ENCODE measurements around the gene RNF115.

DNA sequence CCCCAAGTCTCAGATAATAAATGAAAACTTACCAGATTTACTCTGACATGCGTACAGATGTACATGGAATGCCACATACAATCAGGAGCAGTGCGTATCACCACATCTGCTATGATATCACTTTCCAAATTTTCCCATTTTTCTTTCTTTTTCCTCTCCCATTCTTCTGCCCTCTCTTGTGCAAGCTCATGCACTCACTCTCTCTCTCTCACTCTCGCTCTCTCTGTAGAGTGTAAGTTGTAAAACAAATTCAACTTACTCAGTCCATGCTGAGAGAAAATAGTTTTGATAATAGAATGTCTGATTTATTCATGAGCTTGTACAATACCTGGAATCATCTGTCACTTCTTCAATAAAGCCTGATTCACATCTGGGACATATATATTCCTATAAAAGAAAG is 35.3 kb downstream of the RNF115 start:
- no peak for TF ChIP-seq PAF1 (CRISPR knock-in tag; IDR thresholded peaks at IDR 0.05)
- TF ChIP-seq SNRNP70 (IDR thresholded peaks at IDR 0.05; ENCODE audit: low read depth, low read length) = no peak
- TF ChIP-seq ZSCAN12 (CRISPR knock-in tag; IDR thresholded peaks at IDR 0.05) = no peak
- TF ChIP-seq, protein P1, sequence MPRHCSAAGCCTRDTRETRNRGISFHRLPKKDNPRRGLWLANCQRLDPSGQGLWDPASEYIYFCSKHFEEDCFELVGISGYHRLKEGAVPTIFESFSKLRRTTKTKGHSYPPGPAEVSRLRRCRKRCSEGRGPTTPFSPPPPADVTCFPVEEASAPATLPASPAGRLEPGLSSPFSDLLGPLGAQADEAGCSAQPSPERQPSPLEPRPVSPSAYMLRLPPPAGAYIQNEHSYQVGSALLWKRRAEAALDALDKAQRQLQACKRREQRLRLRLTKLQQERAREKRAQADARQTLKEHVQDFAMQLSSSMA (CRISPR knock-in tag; IDR thresholded peaks at IDR 0.05) = no peak
- TF ChIP-seq FOXK1 (CRISPR knock-in tag; IDR thresholded peaks at IDR 0.05; ENCODE audit: borderline replicate concordance, low read depth) = no peak
- TF ChIP-seq, protein P2, sequence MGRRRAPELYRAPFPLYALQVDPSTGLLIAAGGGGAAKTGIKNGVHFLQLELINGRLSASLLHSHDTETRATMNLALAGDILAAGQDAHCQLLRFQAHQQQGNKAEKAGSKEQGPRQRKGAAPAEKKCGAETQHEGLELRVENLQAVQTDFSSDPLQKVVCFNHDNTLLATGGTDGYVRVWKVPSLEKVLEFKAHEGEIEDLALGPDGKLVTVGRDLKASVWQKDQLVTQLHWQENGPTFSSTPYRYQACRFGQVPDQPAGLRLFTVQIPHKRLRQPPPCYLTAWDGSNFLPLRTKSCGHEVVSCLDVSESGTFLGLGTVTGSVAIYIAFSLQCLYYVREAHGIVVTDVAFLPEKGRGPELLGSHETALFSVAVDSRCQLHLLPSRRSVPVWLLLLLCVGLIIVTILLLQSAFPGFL (CRISPR knock-in tag; IDR thresholded peaks at IDR 0.05) = no peak
- TF ChIP-seq ZNF558 (CRISPR knock-in tag; IDR thresholded peaks at IDR 0.05; ENCODE audit: borderline replicate concordance) = no peak
- TF ChIP-seq, protein P3, sequence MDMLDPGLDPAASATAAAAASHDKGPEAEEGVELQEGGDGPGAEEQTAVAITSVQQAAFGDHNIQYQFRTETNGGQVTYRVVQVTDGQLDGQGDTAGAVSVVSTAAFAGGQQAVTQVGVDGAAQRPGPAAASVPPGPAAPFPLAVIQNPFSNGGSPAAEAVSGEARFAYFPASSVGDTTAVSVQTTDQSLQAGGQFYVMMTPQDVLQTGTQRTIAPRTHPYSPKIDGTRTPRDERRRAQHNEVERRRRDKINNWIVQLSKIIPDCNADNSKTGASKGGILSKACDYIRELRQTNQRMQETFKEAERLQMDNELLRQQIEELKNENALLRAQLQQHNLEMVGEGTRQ (IDR thresholded peaks at IDR 0.05; ENCODE audit: low read depth, low read length) = no peak
- TF ChIP-seq, protein P3 (CRISPR knock-in tag; IDR thresholded peaks at IDR 0.05; ENCODE audit: borderline replicate concordance) = no peak
- TF ChIP-seq MIER3 (CRISPR knock-in tag; IDR thresholded peaks at IDR 0.05; ENCODE audit: borderline replicate concordance) = no peak
- TF ChIP-seq ARNT (IDR thresholded peaks at IDR 0.05) = no peak
- TF ChIP-seq, protein P4, sequence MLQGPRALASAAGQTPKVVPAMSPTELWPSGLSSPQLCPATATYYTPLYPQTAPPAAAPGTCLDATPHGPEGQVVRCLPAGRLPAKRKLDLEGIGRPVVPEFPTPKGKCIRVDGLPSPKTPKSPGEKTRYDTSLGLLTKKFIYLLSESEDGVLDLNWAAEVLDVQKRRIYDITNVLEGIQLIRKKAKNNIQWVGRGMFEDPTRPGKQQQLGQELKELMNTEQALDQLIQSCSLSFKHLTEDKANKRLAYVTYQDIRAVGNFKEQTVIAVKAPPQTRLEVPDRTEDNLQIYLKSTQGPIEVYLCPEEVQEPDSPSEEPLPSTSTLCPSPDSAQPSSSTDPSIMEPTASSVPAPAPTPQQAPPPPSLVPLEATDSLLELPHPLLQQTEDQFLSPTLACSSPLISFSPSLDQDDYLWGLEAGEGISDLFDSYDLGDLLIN (CRISPR knock-in tag; IDR thresholded peaks at IDR 0.05; ENCODE audit: borderline replicate concordance) = no peak
- TF ChIP-seq ZBTB8A (CRISPR knock-in tag; IDR thresholded peaks at IDR 0.05; ENCODE audit: borderline replicate concordance, low read depth) = no peak

All from HepG2 (cell line).